Aorta (tissue), 5 donors: ENCODE measurements around the gene PRR3. TPM values are rescaled to one million over a fixed set of nuclear protein-coding genes. Genes with fewer than 3 reads are reported as not detected.

Experiments
- ATAC-seq: fragments of 200-7000 bp; cut with Tn5 transposase; one replicate; pipeline ENCODE4 v1.9.1; 2022; ENCODE audit warnings: moderate library complexity; ENCODE audit not compliant: low FRiP score
- DNase-seq, 2 donors: peaks; one replicate each; pipeline ENCODE4 v3.0.0-alpha.2; 2020
- H3K27ac ChIP-seq, 2 donors: one replicate each; pipeline ENCODE4 v1.5.1; 2013; ENCODE audit warnings: low read length in 2 of 2, mild to moderate bottlenecking in 2 of 2, moderate library complexity in 2 of 2, control low read depth in 1 of 2, inconsistent platforms in 1 of 2, low read depth in 1 of 2
- H3K27me3 ChIP-seq, 2 donors: one replicate each; pipeline ENCODE4 v1.6.1; 2013; ENCODE audit warnings: control low read depth in 1 of 2, low read length in 1 of 2, mild to moderate bottlenecking in 1 of 2, moderate library complexity in 1 of 2; ENCODE audit not compliant: insufficient read depth in 2 of 2, control insufficient read depth in 1 of 2
- H3K36me3 ChIP-seq, 2 donors: one replicate each; pipeline ENCODE4 v1.6.1; 2013; ENCODE audit warnings: control low read depth in 1 of 2, low read length in 1 of 2, mild to moderate bottlenecking in 1 of 2; ENCODE audit not compliant: insufficient read depth in 2 of 2, control insufficient read depth in 1 of 2
- H3K4me1 ChIP-seq, 2 donors: one replicate each; pipeline ENCODE4 v1.6.1; 2013; ENCODE audit warnings: low read length in 2 of 2, control low read depth in 1 of 2, mild to moderate bottlenecking in 1 of 2, moderate library complexity in 1 of 2; ENCODE audit not compliant: insufficient read depth in 2 of 2, control insufficient read depth in 1 of 2
- H3K4me3 ChIP-seq, 2 donors: one replicate each; pipeline ENCODE4 v1.5.1; 2013; ENCODE audit warnings: low read length in 2 of 2, control low read depth in 1 of 2, mild to moderate bottlenecking in 1 of 2
- H3K9me3 ChIP-seq: one replicate; pipeline ENCODE4 v1.6.1; 2013; ENCODE audit warnings: mild to moderate bottlenecking, low read length; ENCODE audit not compliant: control insufficient read depth
- WGBS, 2 donors: extraction: QIAGEN DNeasy Blood & Tissue Kit; methylation state at CpG; one replicate each; pipeline ENCODE4 v1.1.7; 2013; 5-methylcytosine and 5-hydroxymethylcytosine counted together
- intact Hi-C, 2 donors: fragments of 100-400 bp; cut with DNase I; formaldehyde crosslinking; loops; one replicate each; pipeline versions ENCODE4 v1.14.2 to v1.15.0; 2022
- microRNA-seq, 2 donors: library from miRNA; unstranded; fragments of <30 nt; microRNA quantifications; one replicate each; pipeline ENCODE4 v1.2.0, GENCODE V29; 2020
- polyA plus RNA-seq, 2 donors: library from polyadenylated mRNA; stranded (reverse); fragments of 200-250 nt; gene quantifications; one replicate each; pipeline ENCODE4 v1.2.3, GENCODE V29; 2013
- total RNA-seq, 2 donors: library from RNA; stranded (reverse); fragmentation: NEBNext Ultra II Directional; extraction: Animal tissue kit (Norgen Biotek cat#: 25700); gene quantifications; one replicate each; pipeline ENCODE4 v1.2.1, GENCODE V29; 2021
- donor health status: healthy with polysubstance abuse.
- donor health status: Bipolar disorder and iron deficiency.
- donor health status: DM: no; HTN: no; CAD: no.
- donor health status: DM: no; HTN: no; CAD: no.
- donor health status: DM: yes; HTN: yes; CAD: no.

The PRR3 gene
- total and polyA plus RNA-seq, 4 donors: 4.1 to 11.6 (median 8.5) TPM

DNA sequence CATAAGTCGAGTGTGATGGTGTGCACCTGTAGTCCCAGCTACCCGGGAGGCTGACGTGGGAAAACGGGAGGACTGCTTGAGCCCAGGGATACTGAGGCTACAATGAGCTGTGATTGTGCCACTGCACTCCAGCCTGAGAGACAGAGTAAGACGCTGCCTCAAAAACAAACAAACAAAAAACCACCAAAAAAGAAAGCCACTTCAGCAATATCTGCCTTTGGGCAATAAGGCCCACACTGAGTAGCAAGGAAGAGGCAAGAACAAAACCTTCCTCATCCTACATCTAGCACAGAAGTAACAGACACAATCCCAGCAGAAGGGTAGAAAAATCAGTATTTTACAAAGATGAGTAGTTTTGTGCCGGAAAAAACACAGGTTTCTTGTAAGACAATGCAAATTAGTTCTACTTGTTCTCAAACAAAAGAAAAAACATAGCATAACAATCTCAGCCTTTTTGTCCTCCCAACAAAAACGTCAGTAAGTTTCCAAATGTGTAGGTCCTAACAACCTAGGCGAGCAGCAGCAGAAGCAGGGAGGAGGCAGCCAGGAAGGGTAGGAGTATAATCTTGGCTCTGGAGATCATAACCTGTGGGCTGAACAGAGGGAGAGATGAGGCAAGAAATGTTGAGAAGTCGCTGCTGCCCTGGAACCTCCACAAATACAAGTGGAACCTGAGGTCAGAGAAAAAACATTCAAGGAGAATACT lies 54.2 kb downstream of the PRR3 start:
- no peaks in the 10 kb centered on the region for H3K9me3 ChIP-seq
- H3K27ac ChIP-seq: no peak overlapping the region
- intact Hi-C loops: loop anchor here (5.0 kb wide), 1 partner anchor 39 kb away; the partner anchor contains the start of gene ABCF1 (in 2 of the 2)
- H3K27me3 ChIP-seq: peaks cover 0 to 2% of the 10 kb centered on the region in 2 donors
- WGBS, 2 donors: 57 to 61% methylated on average over 9 of the region's 9 CpGs
- peaks cover 7 to 13% of the 10 kb centered on the region in 2 donors for H3K36me3 ChIP-seq
- no peak overlapping the region for H3K4me3 ChIP-seq
- H3K4me1 ChIP-seq: peaks cover 2 to 5% of the 10 kb centered on the region in 2 donors
- ATAC-seq (no peak), DNase-seq (no peak)

DNA sequence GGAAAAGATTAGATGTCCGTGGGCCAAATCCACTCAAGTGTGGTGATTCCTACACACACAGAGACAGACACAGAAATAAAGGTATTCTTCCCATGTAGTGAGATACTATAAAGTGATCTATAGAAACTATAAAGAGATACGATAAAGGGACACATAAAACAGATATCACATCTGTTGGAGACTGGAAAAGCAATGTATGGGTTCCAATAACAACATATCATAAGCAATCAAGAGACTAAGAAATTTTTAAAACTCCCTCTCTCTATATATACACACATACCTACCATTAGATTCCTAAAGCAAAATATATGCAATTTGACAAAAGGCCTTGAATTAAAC lies 54.7 kb downstream of the PRR3 start:
- peaks cover 5 to 16% of the 10 kb centered on the region in 2 donors for H3K36me3 ChIP-seq
- no peak overlapping the region for H3K27ac ChIP-seq
- intact Hi-C loops: loop anchor here (5.0 kb wide), 1 partner anchor 40 kb away; the partner anchor contains the start of gene ABCF1 (in 2 of the 2)
- no peak for DNase-seq
- WGBS, 2 donors: 24 to 36% methylated on average over 2 of the region's 2 CpGs
- H3K4me1 ChIP-seq: peaks cover 2 to 5% of the 10 kb centered on the region in 2 donors
- H3K9me3 ChIP-seq: no peaks in the 10 kb centered on the region
- peaks cover 0 to 2% of the 10 kb centered on the region in 2 donors for H3K27me3 ChIP-seq
- H3K4me3 ChIP-seq: no peak overlapping the region
- ATAC-seq: no peak

DNA sequence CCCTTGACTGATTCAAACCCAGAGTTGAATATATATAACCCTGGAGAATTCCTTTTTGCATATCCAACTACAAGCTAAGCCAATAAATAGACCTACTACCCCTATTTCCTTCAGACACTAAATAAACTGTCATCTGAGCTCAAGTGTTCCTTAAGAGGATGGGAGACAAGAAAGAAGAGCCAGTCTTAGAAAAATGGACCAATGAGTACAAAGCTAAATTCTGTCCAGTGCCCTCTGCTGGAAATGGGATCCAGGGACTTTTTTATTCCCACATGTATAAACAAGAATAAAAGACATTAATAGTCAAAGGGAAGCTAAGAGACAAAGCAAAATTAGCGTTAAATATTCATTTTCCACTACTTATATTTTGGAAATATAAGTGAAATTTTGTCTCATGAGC lies 55.1 kb downstream of the PRR3 start:
- peaks cover 2 to 5% of the 10 kb centered on the region in 2 donors for H3K4me1 ChIP-seq
- H3K27ac ChIP-seq: no peak overlapping the region

DNA sequence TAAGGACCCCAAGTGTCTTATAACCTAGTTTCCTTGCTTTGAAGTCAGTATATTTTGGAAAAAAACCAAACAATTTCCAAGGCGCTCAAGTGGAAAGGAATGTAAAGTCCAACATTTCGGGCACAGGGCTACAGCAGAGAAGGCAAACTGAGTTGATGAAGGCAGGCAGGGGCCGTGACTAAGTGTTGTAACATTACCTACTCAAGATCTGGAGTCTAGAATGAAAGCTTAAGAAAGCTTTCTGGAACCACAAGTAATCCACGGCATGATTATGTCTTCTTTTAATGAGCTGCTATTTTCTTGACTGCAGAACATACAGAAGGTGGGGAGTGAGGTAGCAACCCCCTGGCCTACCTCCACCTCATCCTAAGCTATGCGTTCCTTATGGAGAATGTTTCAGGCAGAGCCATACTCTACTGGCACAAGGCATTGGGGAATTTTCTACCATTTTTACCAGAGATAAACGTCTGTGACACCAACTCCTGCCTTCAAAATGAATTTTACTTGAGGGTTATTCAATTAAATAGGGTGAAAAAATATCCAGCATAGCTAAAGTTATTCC lies 55.7 kb downstream of the PRR3 start:
- intact Hi-C loops: loop anchor here (5.0 kb wide), 1 partner anchor 40 kb away; the partner anchor contains the start of gene ABCF1 (in 2 of the 2)
- ATAC-seq: no peak
- Histone ChIP-seq H3K4me3 (no peak overlapping the region), H3K36me3 (peaks cover 5 to 14% of the 10 kb centered on the region in 2 donors), H3K27me3 (peaks cover 0 to 2% of the 10 kb centered on the region in 2 donors), H3K27ac (peak overlapping the region in 1 of 2 donors; percentile 85), H3K9me3 (no peaks in the 10 kb centered on the region), H3K4me1 (peaks cover 2 to 5% of the 10 kb centered on the region in 2 donors)
- DNase-seq: no peak
- 17 to 22% methylated on average over 6 of the region's 6 CpGs for WGBS, 2 donors

More for the DNA sequence above, 55.1 kb downstream of the PRR3 start:
- Histone ChIP-seq H3K9me3 (no peaks in the 10 kb centered on the region), H3K27me3 (peaks cover 0 to 2% of the 10 kb centered on the region in 2 donors), H3K4me3 (no peak overlapping the region), H3K36me3 (peaks cover 5 to 16% of the 10 kb centered on the region in 2 donors)
- DNase-seq (no peak), ATAC-seq (no peak)
- intact Hi-C loops: loop anchor here (5.0 kb wide), 1 partner anchor 40 kb away; the partner anchor contains the start of gene ABCF1 (in 2 of the 2)
- 59 to 66% methylated on average over 1 of the region's 1 CpG for WGBS, 2 donors

Small RNAs within 50 kb of the gene (microRNA-seq; reads per million reads assigned to microRNA genes)
- 50.7 to 99.5 reads per million in 2 donors for gene MIR877

Other genes with a start within 250 kb of the PRR3 start
- 10 to 100 TPM; 13.8 to 15.5 TPM for gene TRIM39, start 230.4 kb upstream of the PRR3 start, total RNA-seq
- 10 to 100 TPM; 10.3 to 15.7 TPM for gene TRIM39, start 230.4 kb upstream of the PRR3 start, polyA plus RNA-seq
- 10 to 100 TPM; 26.7 to 32.8 TPM for gene RPP21, start 212.1 kb upstream of the PRR3 start, total RNA-seq
- 100 to 1,000 TPM in 1 of 2 donors, 10 to 100 TPM in 1; 78.0 to 119 TPM for gene RPP21, start 212.1 kb upstream of the PRR3 start, polyA plus RNA-seq
- 100 to 1,000 TPM; 373 to 506 TPM for gene HLA-E, start 67.8 kb upstream of the PRR3 start, total RNA-seq
- gene HLA-E, start 67.8 kb upstream of the PRR3 start, polyA plus RNA-seq: 100 to 1,000 TPM; 148 to 328 TPM
- gene GNL1, start 806 bp upstream of the PRR3 start, total RNA-seq: 10 to 100 TPM; 73.7 to 76.9 TPM
- 100 to 1,000 TPM in 1 of 2 donors, 10 to 100 TPM in 1; 52.6 to 116 TPM for gene GNL1, start 806 bp upstream of the PRR3 start, polyA plus RNA-seq
- gene ABCF1, start 14.1 kb downstream of the PRR3 start, total RNA-seq: 10 to 100 TPM; 35.4 to 41.2 TPM
- 10 to 100 TPM; 20.6 to 22.3 TPM for gene ABCF1, start 14.1 kb downstream of the PRR3 start, polyA plus RNA-seq
- 10 to 100 TPM; 69.9 to 83.8 TPM for gene PPP1R10, start 59.9 kb downstream of the PRR3 start, total RNA-seq
- 10 to 100 TPM in 1 of 2 donors, 1 to 10 TPM in 1; 8.6 to 13.2 TPM for gene PPP1R10, start 59.9 kb downstream of the PRR3 start, polyA plus RNA-seq
- 10 to 100 TPM; 26.6 to 29.8 TPM for gene MRPS18B, start 60.5 kb downstream of the PRR3 start, total RNA-seq
- gene MRPS18B, start 60.5 kb downstream of the PRR3 start, polyA plus RNA-seq: 10 to 100 TPM; 38.2 to 45.6 TPM
- 10 to 100 TPM in 1 of 2 donors, 1 to 10 TPM in 1; 5.8 to 12.9 TPM for gene ATAT1, start 69.6 kb downstream of the PRR3 start, total RNA-seq
- gene ATAT1, start 69.6 kb downstream of the PRR3 start, polyA plus RNA-seq: 1 to 10 TPM; 6.4 to 7.7 TPM
- gene C6orf136, start 89.8 kb downstream of the PRR3 start, total RNA-seq: 10 to 100 TPM in 1 of 2 donors, 1 to 10 TPM in 1; 9.7 to 19.9 TPM
- gene C6orf136, start 89.8 kb downstream of the PRR3 start, polyA plus RNA-seq: 10 to 100 TPM; 18.8 to 21.0 TPM
- 10 to 100 TPM; 22.3 to 25.2 TPM for gene DHX16, start 115.7 kb downstream of the PRR3 start, total RNA-seq
- 10 to 100 TPM; 12.8 to 34.0 TPM for gene DHX16, start 115.7 kb downstream of the PRR3 start, polyA plus RNA-seq
- gene PPP1R18, start 129.3 kb downstream of the PRR3 start, total RNA-seq: 100 to 1,000 TPM; 130 to 134 TPM
- 10 to 100 TPM; 68.5 to 83.3 TPM for gene PPP1R18, start 129.3 kb downstream of the PRR3 start, polyA plus RNA-seq
- 10 to 100 TPM; 13.0 to 15.0 TPM for gene NRM, start 133.7 kb downstream of the PRR3 start, total RNA-seq
- 10 to 100 TPM in 1 of 2 donors, 1 to 10 TPM in 1; 5.6 to 19.6 TPM for gene NRM, start 133.7 kb downstream of the PRR3 start, polyA plus RNA-seq
- gene MDC1, start 160.0 kb downstream of the PRR3 start, total RNA-seq: 10 to 100 TPM; 31.4 to 33.3 TPM
- 10 to 100 TPM in 1 of 2 donors, 1 to 10 TPM in 1; 7.4 to 34.5 TPM for gene MDC1, start 160.0 kb downstream of the PRR3 start, polyA plus RNA-seq
- 100 to 1,000 TPM; 264 to 324 TPM for gene TUBB, start 163.1 kb downstream of the PRR3 start, total RNA-seq
- 100 to 1,000 TPM in 1 of 2 donors, 10 to 100 TPM in 1; 99.5 to 189 TPM for gene TUBB, start 163.1 kb downstream of the PRR3 start, polyA plus RNA-seq
- 100 to 1,000 TPM; 172 to 222 TPM for gene FLOT1, start 185.4 kb downstream of the PRR3 start, total RNA-seq
- gene FLOT1, start 185.4 kb downstream of the PRR3 start, polyA plus RNA-seq: 100 to 1,000 TPM; 153 to 213 TPM
- 10 to 100 TPM; 62.0 to 72.9 TPM for gene IER3, start 187.3 kb downstream of the PRR3 start, total RNA-seq
- 10 to 100 TPM; 17.8 to 88.8 TPM for gene IER3, start 187.3 kb downstream of the PRR3 start, polyA plus RNA-seq